Esophagus squamous epithelium (tissue), 5 donors: ENCODE results near the gene HEXIM2. TPM values are rescaled to one million over a fixed set of nuclear protein-coding genes. Genes with fewer than 3 reads are reported as not detected.

Experiments used
- DNase-seq: peaks from one replicate; lab custom pipeline; 2025; lab: John Stamatoyannopoulos, UW
- H3K27ac ChIP-seq, 4 donors: fragments of 200-600 bp; sonication (generic); one replicate each; pipeline ENCODE4 v1.5.1; 2016 to 2019; ENCODE audit warnings: mild to moderate bottlenecking in 1 of 4
- H3K27me3 ChIP-seq, 4 donors: fragments of 200-600 bp; sonication (generic); 1 replicate in 3 of 4; 2 replicates in 1 of 4; pipeline versions ENCODE4 v1.5.1 to v1.6.0; 2017 to 2021; ENCODE audit warnings: antibody characterized with exemption in 1 of 4
- H3K36me3 ChIP-seq, 3 donors: fragments of 200-600 bp; sonication (generic); one replicate each; pipeline ENCODE4 v1.5.1; 2016 to 2019
- H3K4me1 ChIP-seq, 3 donors: fragments of 200-600 bp; sonication (generic); one replicate each; pipeline ENCODE4 v1.5.1; 2017 to 2019
- H3K4me3 ChIP-seq, 4 donors: fragments of 200-600 bp; sonication (generic); 1 replicate in 3 of 4; 2 replicates in 1 of 4; pipeline ENCODE4 v1.5.1; 2016 to 2019; ENCODE audit warnings: mild to moderate bottlenecking in 2 of 4, moderate library complexity in 1 of 4
- H3K9me3 ChIP-seq, 3 donors: fragments of 200-600 bp; sonication (generic); one replicate each; pipeline ENCODE4 v1.5.1; 2016 to 2019
- CTCF ChIP-seq, 6 experiments: fragments of 450-650 bp in 4 of 6; fragments of 200-600 bp in 2 of 6; sonication (generic) in 2 of 6; IDR thresholded peaks; one replicate each; pipeline ENCODE4 v1.5.1; 2016 to 2019; ENCODE audit warnings: antibody characterized with exemption in 6 of 6, mild to moderate bottlenecking in 4 of 6, moderate library complexity in 4 of 6
- POLR2A ChIP-seq, 4 donors: fragments of 450-650 bp; IDR thresholded peaks; one replicate each; pipeline ENCODE4 v1.6.1; 2017; ENCODE audit warnings: antibody characterized with exemption in 4 of 4, mild to moderate bottlenecking in 4 of 4, moderate library complexity in 3 of 4
- WGBS, 2 donors: methylation state at CpG; one replicate each; pipeline ENCODE4 v1.1.5; 2018; 5-methylcytosine and 5-hydroxymethylcytosine counted together
- intact Hi-C: fragments of 100-400 bp; cut with DNase I; formaldehyde crosslinking; loops from one replicate; pipeline ENCODE4 v1.15.0; 2022
- total RNA-seq, 4 donors: library from RNA; depleted of rRNA; stranded (reverse); fragments of >200 nt; gene quantifications; one replicate each; pipeline ENCODE4 v1.1.0, GENCODE V29; 2016
- donor health status: DM: yes; HTN: yes; CAD: no.

The HEXIM2 gene
- total RNA-seq, 4 donors from 2014 or later, result 1.7 to 9.0 (median 4.9) TPM

GRCh38 chr17:45186801-45187354 lies 25.2 kb downstream of the HEXIM2 start:
- H3K27me3 ChIP-seq, result no peaks in the 10 kb centered on the region
- no peaks in the 10 kb centered on the region for H3K36me3 ChIP-seq
- H3K4me3 ChIP-seq, result no peak overlapping the region
- no peaks in the 10 kb centered on the region for H3K4me1 ChIP-seq
- intact Hi-C loops, result no loop called here
- whole genome bisulfite sequencing, 2 donors, result 71 to 79% methylated on average over 7 of the region's 7 CpGs
- TF ChIP-seq POLR2A (IDR thresholded peaks at IDR 0.05) (no peak), CTCF (IDR thresholded peaks at IDR 0.05) (no peak)
- H3K27ac ChIP-seq, result no peak overlapping the region
- no peak for DNase-seq
- no peaks in the 10 kb centered on the region for H3K9me3 ChIP-seq

DNA sequence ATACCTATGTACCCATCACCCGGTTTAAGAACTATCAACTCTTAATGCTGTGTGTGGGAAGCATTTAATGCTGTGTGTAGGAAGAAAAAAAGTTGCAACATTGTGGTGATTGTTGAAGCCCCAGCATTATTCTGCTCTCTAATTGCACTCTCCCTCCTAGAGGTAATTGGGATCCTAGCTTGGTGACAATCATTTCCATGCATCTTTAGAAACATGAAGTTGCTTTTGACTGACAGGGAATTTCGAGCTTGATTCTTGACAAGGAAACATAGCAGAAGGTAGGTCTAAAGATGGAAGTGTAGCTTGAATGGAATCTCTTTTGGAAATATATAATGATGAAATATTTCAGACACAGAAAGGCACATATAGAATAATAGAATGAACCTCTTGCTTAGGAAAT lies 27.3 kb downstream of the HEXIM2 start:
- WGBS, 2 donors, result 71 to 86% methylated on average over 2 of the region's 2 CpGs
- H3K4me1 ChIP-seq, result no peaks in the 10 kb centered on the region
- no peak overlapping the region for H3K4me3 ChIP-seq
- no peak for TF ChIP-seq POLR2A (IDR thresholded peaks at IDR 0.05)
- no peak for TF ChIP-seq CTCF (IDR thresholded peaks at IDR 0.05)
- no peaks in the 10 kb centered on the region for H3K36me3 ChIP-seq
- no peak for DNase-seq
- H3K27ac ChIP-seq, result no peak overlapping the region
- H3K9me3 ChIP-seq, result no peaks in the 10 kb centered on the region
- no peaks in the 10 kb centered on the region for H3K27me3 ChIP-seq
- intact Hi-C loops, result no loop called here

DNA sequence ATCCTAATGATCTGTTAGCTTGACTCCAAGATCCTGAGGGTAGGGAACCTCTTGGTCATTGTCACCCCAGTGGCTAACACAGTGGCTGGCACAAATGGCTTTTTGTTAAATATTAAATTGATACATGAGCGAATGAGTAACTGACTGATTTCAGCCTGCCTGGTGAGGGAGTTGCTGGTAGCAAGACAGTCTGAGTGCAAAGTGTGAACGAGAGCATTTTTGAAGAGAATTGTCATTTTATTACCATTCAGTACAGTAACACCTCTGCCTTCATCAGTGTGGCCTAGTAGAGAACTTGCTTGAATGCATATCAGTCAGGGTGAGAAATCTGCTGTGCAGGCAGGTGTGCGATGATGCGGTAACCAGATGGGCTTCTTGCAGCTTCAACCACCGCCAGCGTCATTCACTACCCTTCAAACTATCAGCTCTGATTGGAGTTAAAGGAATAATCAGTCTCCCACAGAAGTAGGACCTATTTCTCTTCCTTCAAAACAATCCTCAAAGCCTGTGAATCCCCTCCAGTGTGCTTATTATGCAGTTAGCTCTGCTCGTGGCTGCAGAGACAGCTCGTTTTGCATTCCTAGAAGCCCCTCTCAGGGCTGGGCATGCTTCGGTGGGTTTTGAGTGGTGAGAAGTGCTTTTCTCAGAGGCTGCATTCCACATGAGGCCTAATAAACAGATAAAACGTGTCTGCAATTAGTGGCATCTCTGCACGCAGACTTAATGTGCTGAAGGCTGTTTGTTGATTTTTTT lies 29.0 kb downstream of the HEXIM2 start:
- H3K36me3 ChIP-seq, result no peaks in the 10 kb centered on the region
- H3K4me3 ChIP-seq, result no peak overlapping the region
- no peaks in the 10 kb centered on the region for H3K4me1 ChIP-seq
- TF ChIP-seq POLR2A (IDR thresholded peaks at IDR 0.05) (no peak), CTCF (IDR thresholded peaks at IDR 0.05) (no peak)
- no peaks in the 10 kb centered on the region for H3K9me3 ChIP-seq
- H3K27me3 ChIP-seq, result no peaks in the 10 kb centered on the region
- no peak for DNase-seq
- WGBS, 2 donors, result 65 to 74% methylated on average over 11 of the region's 11 CpGs
- no peak overlapping the region for H3K27ac ChIP-seq
- intact Hi-C loops, result no loop called here

GRCh38 chr17:45195424-45195823 lies 33.7 kb downstream of the HEXIM2 start:
- TF ChIP-seq POLR2A (IDR thresholded peaks at IDR 0.05), result no peak
- no peak for TF ChIP-seq CTCF (IDR thresholded peaks at IDR 0.05)
- H3K4me1 ChIP-seq, result peaks cover 3 to 20% (median 3%) of the 10 kb centered on the region in 3 donors
- H3K4me3 ChIP-seq, result no peak overlapping the region
- no peak for DNase-seq
- no peak overlapping the region for H3K27ac ChIP-seq
- no peaks in the 10 kb centered on the region for H3K27me3 ChIP-seq
- H3K9me3 ChIP-seq, result no peaks in the 10 kb centered on the region
- no peaks in the 10 kb centered on the region for H3K36me3 ChIP-seq
- intact Hi-C loops, result no loop called here

- no peak for DNase-seq
- H3K4me1 ChIP-seq, result peaks cover 10 to 37% (median 14%) of the 10 kb centered on the region in 3 donors
- no peak for TF ChIP-seq POLR2A (IDR thresholded peaks at IDR 0.05)
- H3K36me3 ChIP-seq, result no peaks in the 10 kb centered on the region
- no peak overlapping the region for H3K4me3 ChIP-seq
- intact Hi-C loops, result loop anchor here (1.0 kb wide), 1 partner anchor 62 kb away; the partner anchor contains the start of gene ACBD4
- H3K27me3 ChIP-seq, result no peaks in the 10 kb centered on the region
- 53 to 72% methylated on average over 5 to 6 of the region's 6 CpGs for WGBS, 2 donors
- peak overlapping the region in 3 of 4 donors; percentile 49 to 62 (median 60) for H3K27ac ChIP-seq
- H3K9me3 ChIP-seq, result no peaks in the 10 kb centered on the region
Observed at GRCh38 chr17:45197108-45197507, 35.4 kb downstream of the HEXIM2 start.
